NCI-H1694 (cell line): ENCODE measurements around the gene CLN6.
"Not testable (repeated sequence)": the region's sequence is repeated elsewhere in the genome, so short reads cannot be mapped to it uniquely, and the experiment has no call there.

Experiments
- DNase-seq: peaks from one replicate; lab custom pipeline; 2025; lab: John Stamatoyannopoulos, UW

Gene CLN6

DNA sequence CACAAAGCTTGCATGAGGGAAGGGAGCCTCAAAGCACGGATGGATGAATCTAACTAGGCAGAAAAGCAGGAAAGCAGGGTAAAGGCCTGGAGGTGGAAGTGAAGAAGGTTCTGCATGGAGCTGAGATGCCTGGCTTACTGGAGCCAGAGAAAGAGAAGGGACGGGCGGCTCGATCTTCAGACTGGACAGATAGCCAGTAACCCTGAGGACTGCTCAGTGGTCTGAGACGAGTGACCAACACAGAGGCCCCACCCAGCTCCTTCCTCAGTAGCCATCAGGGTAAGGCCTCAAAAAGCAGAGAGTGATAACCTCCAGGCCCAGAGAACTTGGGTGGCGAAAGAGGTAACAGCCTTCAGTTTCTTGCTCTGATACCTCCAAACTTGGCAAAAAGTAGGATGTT lies 6.4 kb downstream of the CLN6 start:
- no peak for DNase-seq

DNA sequence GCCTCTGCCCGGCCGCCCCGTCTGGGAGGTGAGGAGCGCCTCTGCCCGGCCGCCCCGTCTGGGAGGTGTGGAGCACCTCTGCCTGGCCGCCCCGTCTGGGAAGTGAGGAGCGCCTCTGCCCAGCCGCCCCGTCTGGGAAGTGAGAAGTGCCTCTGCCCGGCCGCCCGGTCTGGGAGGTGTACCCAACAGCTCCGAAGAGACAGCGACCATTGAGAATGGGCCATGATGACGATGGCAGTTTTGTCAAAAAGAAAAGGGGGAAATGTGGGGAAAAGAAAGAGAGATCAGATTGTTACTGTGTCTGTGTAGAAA lies 7.1 kb downstream of the CLN6 start:
- DNase-seq: not testable (repeated sequence)

GRCh38 chr15:68221530-68222431 lies 7.7 kb downstream of the CLN6 start:
- not testable (repeated sequence) for DNase-seq

GRCh38 chr15:68220967-68221366 lies 8.6 kb downstream of the CLN6 start:
- DNase-seq: no peak

DNA sequence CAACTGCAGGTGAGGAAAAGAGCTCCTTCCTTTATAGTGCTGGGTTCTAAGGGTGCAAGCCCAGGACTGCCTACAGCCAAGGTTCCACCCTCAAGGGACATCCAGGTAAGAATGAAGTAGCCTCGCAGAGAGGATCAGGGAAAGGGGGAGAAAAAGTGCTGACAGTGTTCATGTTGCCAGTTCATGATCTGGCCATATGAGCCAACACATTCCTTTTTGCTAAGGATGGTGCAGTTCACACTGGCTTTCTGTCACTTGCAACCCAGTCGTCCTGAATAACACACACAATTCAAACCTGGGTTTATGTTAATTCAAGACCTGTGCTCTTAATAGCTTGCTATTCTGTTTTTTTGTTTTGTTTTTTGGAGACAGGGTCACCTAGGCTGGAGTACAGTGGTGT lies 9.0 kb downstream of the CLN6 start:
- no peak for DNase-seq

DNA sequence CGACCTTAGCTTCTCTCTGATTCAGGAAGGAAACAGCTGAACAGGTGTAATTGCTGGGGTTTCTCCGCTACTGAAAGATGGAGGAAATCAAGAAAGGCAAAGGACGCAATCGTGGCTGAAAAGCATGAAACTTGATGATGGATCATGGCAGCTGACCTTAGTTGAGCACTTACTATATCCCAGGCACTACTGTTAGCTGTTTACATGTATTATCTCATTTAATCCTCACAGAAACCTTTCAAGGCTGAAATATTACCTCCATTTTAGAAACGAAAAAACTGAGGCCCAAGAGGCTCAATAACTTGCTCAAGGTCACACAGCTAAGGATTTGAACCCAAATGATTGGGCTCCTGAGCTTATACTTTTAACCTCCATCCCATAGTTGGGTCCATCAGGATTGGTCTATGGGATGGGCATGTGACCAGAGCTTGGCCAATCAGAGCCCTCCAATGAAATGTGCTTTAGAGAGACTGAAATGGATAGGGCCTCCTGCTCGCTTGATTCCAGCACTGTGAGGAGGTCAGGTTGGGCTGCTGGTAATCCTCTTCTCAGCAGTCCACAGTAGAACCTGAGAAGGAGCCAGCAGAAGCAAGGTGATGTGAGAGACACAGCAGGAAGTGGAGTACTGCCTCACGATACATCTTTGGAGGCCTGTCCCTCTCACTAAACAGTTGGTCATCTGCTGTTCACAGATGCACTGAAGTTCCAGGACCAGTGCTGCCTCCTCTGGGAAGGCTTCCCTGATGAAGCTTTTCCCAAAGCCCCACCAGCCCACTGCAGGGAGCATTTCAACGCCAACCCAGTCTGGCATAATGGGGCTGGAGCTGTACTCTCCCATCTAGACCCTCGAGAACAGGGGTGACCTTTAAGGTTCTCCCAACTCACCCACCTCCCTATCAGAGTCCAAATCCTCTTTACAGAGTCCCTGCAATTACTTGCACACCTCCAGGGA lies 10.4 kb downstream of the CLN6 start:
- no peak for DNase-seq

DNA sequence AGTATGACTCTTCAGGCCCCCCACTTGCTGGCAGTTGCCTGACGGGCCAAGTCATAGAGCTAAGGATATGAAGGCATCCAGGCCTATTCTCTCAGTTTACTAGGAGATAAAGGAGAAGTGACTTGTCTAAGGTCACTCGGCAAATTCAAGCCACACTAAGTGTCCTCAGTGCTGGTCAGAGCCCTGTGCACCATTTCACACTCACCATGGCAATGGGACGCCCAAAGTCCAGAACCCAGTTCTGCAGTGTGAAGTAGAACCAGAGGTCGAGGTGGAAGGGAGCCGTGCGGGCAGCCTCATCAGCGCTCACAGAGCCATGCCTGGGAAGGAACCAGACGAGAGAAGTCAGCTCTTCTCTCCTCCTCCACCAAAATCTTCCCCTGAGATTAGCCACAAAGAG lies 11.2 kb downstream of the CLN6 start:
- no peak for DNase-seq

DNA sequence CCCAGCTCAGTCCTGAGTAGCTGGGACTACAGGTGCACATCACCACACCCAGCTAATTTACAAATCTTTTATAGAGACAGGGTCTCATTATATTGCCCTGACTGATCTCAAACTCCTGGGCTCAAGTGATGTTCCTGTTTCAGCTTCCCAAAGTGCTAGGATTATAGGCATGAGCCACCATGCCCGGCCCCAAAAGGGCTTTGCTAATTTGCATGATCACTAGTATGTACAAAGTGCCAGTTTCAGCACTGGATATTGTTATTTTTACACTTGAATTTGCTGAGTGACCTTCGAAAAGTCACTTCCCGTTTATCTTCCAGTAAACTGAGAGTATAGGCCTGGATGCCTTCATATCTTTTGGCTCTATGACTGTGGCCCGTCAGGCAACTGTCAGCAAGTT lies 12.2 kb downstream of the CLN6 start:
- DNase-seq: no peak

GRCh38 chr15:68214838-68215254 lies 14.7 kb downstream of the CLN6 start:
- no peak for DNase-seq

DNA sequence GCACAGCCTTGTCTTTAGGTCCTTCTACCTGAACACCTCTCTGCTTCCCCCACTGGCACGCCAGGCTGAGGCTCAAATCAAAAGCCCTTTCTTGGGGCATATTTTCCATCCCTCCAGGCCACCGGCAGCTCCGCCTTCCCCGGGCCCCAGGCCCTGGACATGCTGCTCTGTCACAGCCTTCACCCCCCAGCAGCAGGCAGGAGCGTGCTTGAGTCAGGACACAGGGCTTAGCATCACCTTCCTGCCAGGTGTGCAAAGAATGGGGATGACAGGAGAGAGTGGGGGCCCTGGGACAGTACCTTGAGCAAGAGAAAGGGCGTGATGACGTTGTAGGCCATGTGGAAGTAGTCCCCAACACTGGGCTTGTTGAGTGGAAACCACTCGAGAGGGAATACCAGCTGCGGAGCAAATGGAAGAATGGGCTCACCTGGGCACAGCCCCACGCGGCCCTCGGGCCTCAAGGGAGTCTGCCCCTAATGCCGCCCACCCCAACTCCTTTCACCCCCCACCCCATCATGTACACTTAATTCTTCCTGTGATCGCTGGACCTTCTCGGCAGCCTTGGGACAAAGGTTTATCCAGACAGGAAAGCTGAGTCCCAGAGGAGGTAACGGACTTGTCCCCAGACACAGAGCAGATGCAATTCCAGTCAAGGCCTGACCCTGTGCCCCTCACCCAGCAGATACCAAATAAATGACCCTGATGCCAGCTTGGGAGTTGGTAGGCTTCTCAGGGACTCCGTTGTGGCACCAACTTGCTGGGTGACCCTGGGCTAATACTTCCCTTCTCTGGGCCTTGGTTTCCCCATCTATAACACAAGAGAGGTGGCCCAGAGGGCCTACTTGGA lies 15.3 kb downstream of the CLN6 start:
- no peak for DNase-seq

GRCh38 chr15:68213491-68213845 lies 16.1 kb downstream of the CLN6 start:
- not testable (repeated sequence) for DNase-seq

- no peak for DNase-seq
Observed at GRCh38 chr15:68211656-68212320, 17.7 kb downstream of the CLN6 start.

GRCh38 chr15:68210821-68211655 lies 18.5 kb downstream of the CLN6 start:
- peak; percentile 58 for DNase-seq

DNA sequence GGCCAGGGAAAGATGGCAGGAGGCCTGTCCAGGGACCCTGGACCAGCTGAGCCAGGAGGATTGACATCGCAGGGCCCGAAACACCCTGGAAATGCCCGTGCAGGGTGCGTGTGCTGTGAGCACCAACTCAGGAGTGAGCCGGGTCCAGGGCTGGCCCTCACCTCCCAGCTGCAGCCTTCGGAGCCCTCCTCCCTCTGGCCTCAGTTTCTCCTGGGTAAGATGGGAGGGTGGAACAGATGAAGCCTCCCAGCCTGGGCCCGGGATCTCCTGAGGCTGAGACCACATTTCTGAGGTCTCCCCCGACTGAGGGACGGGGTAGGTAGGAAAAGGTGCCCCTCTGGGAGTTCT lies 19.1 kb downstream of the CLN6 start:
- DNase-seq: no peak

GRCh38 chr15:68209735-68210408 lies 19.7 kb downstream of the CLN6 start:
- DNase-seq: no peak

DNA sequence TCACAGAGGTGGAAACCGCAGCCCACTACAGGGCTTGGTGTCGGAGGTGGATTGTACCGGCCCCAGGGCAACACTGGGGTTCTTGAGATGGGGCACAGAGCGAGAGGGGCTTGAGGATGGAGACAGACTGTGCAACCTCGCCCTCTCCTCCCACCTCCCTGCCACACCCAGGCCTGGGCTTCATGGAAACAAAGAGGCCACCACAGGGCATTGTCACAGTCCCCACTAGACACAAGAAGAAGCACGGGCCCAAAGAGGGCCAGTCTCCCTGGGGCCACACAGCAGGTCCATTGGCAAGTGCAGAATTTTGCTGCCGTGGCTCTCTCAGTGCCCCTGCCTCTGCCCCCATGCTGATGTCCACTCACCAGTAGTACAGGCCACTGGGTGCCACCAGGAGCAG lies 20.3 kb downstream of the CLN6 start:
- no peak for DNase-seq

DNA sequence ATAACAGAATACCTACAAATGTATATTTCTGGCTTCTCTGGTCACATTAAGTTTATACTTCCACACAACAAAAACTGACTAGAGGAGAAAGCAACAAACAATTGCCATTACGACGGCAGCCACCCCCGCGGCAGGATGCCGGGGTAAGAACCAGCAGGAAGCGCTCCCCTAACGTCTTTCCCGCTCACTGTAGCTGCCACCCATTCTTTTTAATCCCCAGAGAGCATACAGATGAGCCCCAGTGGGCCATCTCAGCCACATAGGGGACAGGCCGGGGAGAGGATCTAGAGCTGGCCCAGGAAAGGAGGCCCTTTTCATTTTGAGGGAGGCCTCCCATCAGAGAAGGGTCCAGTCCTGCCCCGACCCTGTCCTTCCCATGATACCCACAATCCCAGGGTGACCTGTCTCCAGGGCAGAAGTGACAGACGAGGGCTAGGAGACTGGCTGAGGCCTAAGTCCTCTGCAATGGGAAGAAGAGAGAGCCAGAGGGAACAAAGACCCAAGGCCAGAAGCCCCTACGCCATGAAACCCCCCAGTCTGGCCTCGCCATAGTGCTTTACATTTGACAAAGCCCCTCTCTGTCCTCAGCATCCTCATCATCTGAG lies 20.8 kb downstream of the CLN6 start:
- DNase-seq: no peak

DNA sequence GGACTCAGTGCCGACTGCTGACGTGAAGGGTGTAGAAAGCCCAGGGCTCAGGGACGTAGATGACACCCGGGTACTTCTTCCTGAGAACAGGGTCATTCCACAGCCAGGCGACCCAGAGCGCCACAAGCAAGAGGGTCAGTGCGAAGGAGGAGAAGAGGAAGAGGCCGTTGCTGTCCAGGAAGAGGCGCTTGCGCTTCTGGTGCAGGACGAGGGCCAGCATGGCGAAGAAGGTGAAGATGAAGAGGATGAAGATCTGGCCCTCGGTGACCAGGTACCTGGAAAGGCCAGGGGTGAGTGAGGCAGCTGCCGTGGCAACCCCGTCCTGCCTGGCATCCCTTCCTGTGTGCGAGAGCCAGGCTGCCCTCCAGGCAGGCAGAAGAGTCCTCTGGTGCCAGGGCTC lies 21.4 kb downstream of the CLN6 start:
- no peak for DNase-seq

DNA sequence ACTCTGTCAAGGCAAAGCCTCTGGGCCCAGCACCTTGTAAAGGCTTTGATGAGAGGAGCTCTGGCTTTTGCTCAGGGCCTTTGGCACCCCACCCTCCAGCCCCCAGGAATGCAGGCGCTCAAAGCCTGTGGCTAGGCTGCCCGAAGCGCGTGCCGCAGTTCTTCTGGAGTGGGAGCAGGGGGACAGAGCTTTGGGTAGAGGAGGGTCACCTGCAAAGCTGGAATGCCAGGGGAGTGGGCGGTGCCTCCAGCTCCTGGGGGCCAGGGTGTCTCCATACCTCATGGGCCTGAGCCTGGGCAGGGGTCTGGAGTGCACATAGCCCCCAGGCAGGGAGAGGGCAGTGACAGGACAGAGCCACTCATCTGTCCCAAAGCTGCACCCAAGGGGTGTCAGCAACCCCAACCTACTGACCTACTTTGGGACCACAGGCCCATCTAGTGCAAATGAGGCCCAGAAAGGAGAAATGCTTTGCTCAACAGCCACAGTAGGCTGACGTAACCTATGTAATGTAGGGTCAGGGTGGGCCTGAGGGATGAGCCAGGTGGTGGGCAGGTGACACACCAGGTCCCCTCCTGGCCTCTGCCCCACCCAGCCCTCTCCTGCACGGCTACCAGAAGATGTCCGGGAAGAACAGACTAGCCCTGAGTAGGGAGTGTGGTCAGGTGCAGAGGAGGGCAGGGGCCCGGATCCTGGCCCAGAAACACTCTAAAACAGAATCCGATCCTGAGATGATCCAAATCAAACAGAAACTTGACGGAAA lies 22.2 kb downstream of the CLN6 start:
- no peak for DNase-seq
